ENCODE measurements around the gene FBXL20.

DNA sequence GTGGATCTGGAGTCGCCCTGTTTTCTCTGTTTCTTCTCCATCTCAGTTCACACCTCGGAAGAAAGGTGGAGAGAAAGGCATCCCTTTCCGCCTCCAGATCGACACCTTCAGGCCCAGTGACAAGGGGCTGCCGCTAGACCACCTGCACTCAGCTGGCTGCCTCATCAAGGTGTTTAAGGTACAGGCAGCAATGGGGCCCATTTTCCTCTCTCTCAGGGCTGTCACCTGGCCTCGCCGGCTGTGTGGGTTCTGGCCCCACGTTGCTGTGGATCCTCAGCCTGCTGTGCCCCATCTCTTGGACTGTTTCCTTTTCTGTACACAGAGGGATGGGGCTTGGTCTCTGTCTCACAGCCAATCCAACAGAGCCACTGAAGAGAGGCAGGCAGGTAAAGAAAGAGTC, 158.3 kb downstream of the FBXL20 start:
- TF ChIP-seq, protein P1, sequence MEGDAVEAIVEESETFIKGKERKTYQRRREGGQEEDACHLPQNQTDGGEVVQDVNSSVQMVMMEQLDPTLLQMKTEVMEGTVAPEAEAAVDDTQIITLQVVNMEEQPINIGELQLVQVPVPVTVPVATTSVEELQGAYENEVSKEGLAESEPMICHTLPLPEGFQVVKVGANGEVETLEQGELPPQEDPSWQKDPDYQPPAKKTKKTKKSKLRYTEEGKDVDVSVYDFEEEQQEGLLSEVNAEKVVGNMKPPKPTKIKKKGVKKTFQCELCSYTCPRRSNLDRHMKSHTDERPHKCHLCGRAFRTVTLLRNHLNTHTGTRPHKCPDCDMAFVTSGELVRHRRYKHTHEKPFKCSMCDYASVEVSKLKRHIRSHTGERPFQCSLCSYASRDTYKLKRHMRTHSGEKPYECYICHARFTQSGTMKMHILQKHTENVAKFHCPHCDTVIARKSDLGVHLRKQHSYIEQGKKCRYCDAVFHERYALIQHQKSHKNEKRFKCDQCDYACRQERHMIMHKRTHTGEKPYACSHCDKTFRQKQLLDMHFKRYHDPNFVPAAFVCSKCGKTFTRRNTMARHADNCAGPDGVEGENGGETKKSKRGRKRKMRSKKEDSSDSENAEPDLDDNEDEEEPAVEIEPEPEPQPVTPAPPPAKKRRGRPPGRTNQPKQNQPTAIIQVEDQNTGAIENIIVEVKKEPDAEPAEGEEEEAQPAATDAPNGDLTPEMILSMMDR (conservative IDR thresholded peaks at IDR 0.05; ENCODE audit: low read depth, low read length) = no peak
- no peak for TF ChIP-seq EZH2 (IDR thresholded peaks at IDR 0.05; ENCODE audit: borderline replicate concordance, low read depth, low read length, poor library complexity, severe bottlenecking)

Data from A673 (cell line).